CD14-positive monocyte (primary cell): ENCODE results near the gene CYTH3. TPM values are rescaled to one million over a fixed set of nuclear protein-coding genes. Genes with fewer than 3 reads are reported as not detected.
"Not testable (repeated sequence)": the region's sequence is repeated elsewhere in the genome, so short reads cannot be mapped to it uniquely, and the experiment has no call there.

ENCODE experiments used
- DNase-seq, 3 donors: peaks; one replicate each; pipeline ENCODE4 v3.0.0-alpha.2; 2011 to 2022
- H2AFZ ChIP-seq: 2 replicates; pipeline ENCODE4 v1.6.0; 2012; ENCODE audit warnings: mild to moderate bottlenecking, low read depth, low read length, inconsistent platforms; ENCODE audit not compliant: insufficient read depth, poor library complexity, severe bottlenecking
- H3K27ac ChIP-seq, 2 donors: 1 replicate in 1 of 2; 2 replicates in 1 of 2; pipeline ENCODE4 v1.5.1; 2012 to 2013; ENCODE audit warnings: low read length in 2 of 2, control low read depth in 1 of 2, inconsistent platforms in 1 of 2, low read depth in 1 of 2, mild to moderate bottlenecking in 1 of 2
- H3K27me3 ChIP-seq, 2 donors: one replicate each; pipeline versions ENCODE4 v1.6.0 to v1.6.1; 2011 to 2013; ENCODE audit warnings: low read length in 2 of 2; ENCODE audit not compliant: control insufficient read depth in 2 of 2, insufficient read depth in 2 of 2
- H3K36me3 ChIP-seq, 2 donors: replicated peaks in 1 of 2; 1 replicate in 1 of 2; 2 replicates in 1 of 2; pipeline versions ENCODE4 v1.5.1 to v1.6.1; 2012 to 2013; ENCODE audit warnings: low read length in 2 of 2, control low read depth in 1 of 2, inconsistent platforms in 1 of 2, mild to moderate bottlenecking in 1 of 2; ENCODE audit not compliant: insufficient read depth in 2 of 2, control insufficient read depth in 1 of 2
- H3K4me1 ChIP-seq, 2 donors: 1 replicate in 1 of 2; 2 replicates in 1 of 2; pipeline versions ENCODE4 v1.5.1 to v1.6.1; 2012 to 2013; ENCODE audit warnings: low read length in 2 of 2, control low read depth in 1 of 2, inconsistent platforms in 1 of 2, mild to moderate bottlenecking in 1 of 2, moderate library complexity in 1 of 2; ENCODE audit not compliant: insufficient read depth in 2 of 2, control insufficient read depth in 1 of 2
- H3K4me2 ChIP-seq: replicated peaks from 2 replicates; pipeline ENCODE3; 2012; ENCODE audit warnings: low read length, moderate library complexity, mild to moderate bottlenecking; ENCODE audit not compliant: poor library complexity, severe bottlenecking; ENCODE audit errors: extremely low read depth
- H3K4me3 ChIP-seq, 3 experiments: fragments of 200-600 bp in 1 of 3; sonication (generic) in 1 of 3; replicated peaks in 1 of 3; 1 replicate in 2 of 3; 2 replicates in 1 of 3; pipeline ENCODE4 v1.5.1; 2011 to 2013; ENCODE audit warnings: low read length in 3 of 3, mild to moderate bottlenecking in 3 of 3, control low read depth in 2 of 3, low read depth in 2 of 3, inconsistent platforms in 1 of 3, moderate library complexity in 1 of 3
- H3K79me2 ChIP-seq: 2 replicates; pipeline ENCODE4 v1.6.0; 2012; ENCODE audit warnings: mild to moderate bottlenecking, control low read depth, inconsistent platforms, low read length, moderate library complexity; ENCODE audit not compliant: insufficient read depth
- H3K9ac ChIP-seq: 2 replicates; pipeline ENCODE4 v1.6.0; 2017; ENCODE audit warnings: low read length, mild to moderate bottlenecking; ENCODE audit not compliant: insufficient read depth, poor library complexity, severe bottlenecking
- H3K9me3 ChIP-seq, 2 donors: replicated peaks in 1 of 2; 1 replicate in 1 of 2; 2 replicates in 1 of 2; pipeline versions ENCODE4 v1.5.1 to v1.6.1; 2012 to 2013; ENCODE audit warnings: low read length in 2 of 2, control low read depth in 1 of 2; ENCODE audit not compliant: control insufficient read depth in 1 of 2, insufficient read depth in 1 of 2
- H4K20me1 ChIP-seq: 2 replicates; pipeline ENCODE4 v1.6.0; 2012; ENCODE audit warnings: mild to moderate bottlenecking, low read length, control low read depth, moderate library complexity; ENCODE audit not compliant: insufficient read depth
- H3K27ac Mint-ChIP-seq, 7 donors: one replicate each; pipeline ENCODE4 v1.8.0; 2020; ENCODE audit warnings: mild to moderate bottlenecking in 7 of 7, mixed read lengths in 7 of 7, moderate library complexity in 6 of 7, inconsistent platforms in 2 of 7
- H3K27me3 Mint-ChIP-seq, 3 donors: one replicate each; pipeline ENCODE4 v1.8.0; 2021 to 2022; ENCODE audit warnings: low read depth in 3 of 3, mild to moderate bottlenecking in 3 of 3, mixed read lengths in 3 of 3, moderate library complexity in 3 of 3, inconsistent platforms in 1 of 3
- H3K36me3 Mint-ChIP-seq, 2 donors: one replicate each; pipeline ENCODE4 v1.8.0; 2020; ENCODE audit warnings: mixed read lengths in 2 of 2, inconsistent platforms in 1 of 2, mild to moderate bottlenecking in 1 of 2
- H3K4me1 Mint-ChIP-seq: one replicate; pipeline ENCODE4 v1.8.0; 2020; ENCODE audit warnings: mild to moderate bottlenecking, mixed read lengths
- H3K4me3 Mint-ChIP-seq, 2 donors: one replicate each; pipeline ENCODE4 v1.8.0; 2020; ENCODE audit warnings: mild to moderate bottlenecking in 2 of 2, mixed read lengths in 2 of 2, moderate library complexity in 1 of 2
- H3K9me3 Mint-ChIP-seq, 7 donors: one replicate each; pipeline ENCODE4 v1.8.0; 2020 to 2022; ENCODE audit warnings: mixed read lengths in 7 of 7, mild to moderate bottlenecking in 6 of 7, moderate library complexity in 6 of 7, inconsistent platforms in 2 of 7
- WGBS: methylation state at CpG from one replicate; pipeline ENCODE4 v1.1.5; 2013; ENCODE audit warnings: missing lambda C conversion rate; ENCODE audit not compliant: insufficient coverage; 5-methylcytosine and 5-hydroxymethylcytosine counted together
- intact Hi-C, 2 donors: fragments of 100-400 bp; cut with micrococcal nuclease; formaldehyde crosslinking; loops; one replicate each; pipeline versions ENCODE4 v1.15.0 to v1.15.1; 2023
- polyA plus RNA-seq, 3 donors: library from polyadenylated mRNA; depleted of rRNA in 1 of 3; unstranded in 2 of 3; stranded (reverse) in 1 of 3; fragments of 300-500 nt in 2 of 3; fragments of >200 nt in 1 of 3; fragmentation: Illumina TruSeq in 2 of 3; gene quantifications; 1 replicate in 2 of 3; 2 replicates in 1 of 3; pipeline ENCODE4 v1.2.3, GENCODE V29; 2012 to 2021
- TF ChIP-seq, protein P1 (sequence below): fragments of 200-600 bp; IDR thresholded peaks from one replicate; pipeline ENCODE4 v1.8.0; 2022; ENCODE audit warnings: antibody characterized with exemption, mild to moderate bottlenecking

The CYTH3 gene
- polyA plus RNA-seq, 3 donors, result 1.3 to 8.5 (median 1.4) TPM

DNA sequence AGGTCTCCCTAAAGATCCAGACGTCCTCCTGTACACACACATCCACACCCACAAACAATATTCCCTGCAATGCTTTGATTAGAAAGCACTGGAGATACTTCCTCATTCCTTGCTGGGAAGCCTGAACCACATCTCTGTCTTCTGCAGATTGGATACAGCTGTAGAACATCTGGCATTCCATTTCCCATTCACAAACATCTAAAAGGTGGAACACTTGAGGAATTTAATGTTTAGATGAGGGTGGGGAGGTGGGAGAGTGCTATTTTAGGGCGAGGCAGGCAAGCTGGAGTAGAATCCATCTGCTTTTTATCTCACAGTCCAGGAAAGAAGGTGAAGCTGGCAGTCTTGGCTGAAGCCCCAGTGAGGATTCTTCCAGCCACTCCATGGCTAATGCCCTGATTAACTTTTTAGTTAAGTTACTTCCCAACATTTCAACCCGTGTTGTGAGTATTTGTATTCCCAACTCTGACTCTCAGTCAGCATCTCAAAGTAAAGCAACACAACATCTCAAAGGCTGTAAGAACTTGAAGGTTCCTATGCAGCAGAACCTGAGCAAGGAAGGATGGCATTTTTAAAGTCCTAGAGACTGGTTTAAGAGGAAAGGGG lies 46.1 kb downstream of the CYTH3 start:
- Mint-ChIP-seq H3K4me3 (no peak overlapping the region), H3K4me1 (peaks cover 39% of the 10 kb centered on the region), H3K27me3 (peaks cover 5 to 12% (median 12%) of the 10 kb centered on the region in 3 donors), H3K27ac (no peak overlapping the region), H3K9me3 (peaks cover 0 to 3% (median 0%) of the 10 kb centered on the region in 7 donors), H3K36me3 (peaks cover 2 to 3% of the 10 kb centered on the region in 2 donors)
- peak in 1 of 3 donors; percentile 14 for DNase-seq
- Histone ChIP-seq H3K27me3 (no peaks in the 10 kb centered on the region), H3K79me2 (no peaks in the 10 kb centered on the region), H3K27ac (no peak overlapping the region), H3K9ac (no peak overlapping the region), H3K9me3 (no peaks in the 10 kb centered on the region), H3K4me2 (no peak overlapping the region), H2AFZ (no peak overlapping the region), H3K4me3 (no peak overlapping the region), H4K20me1 (peaks cover 4% of the 10 kb centered on the region), H3K4me1 (peaks cover 30 to 37% of the 10 kb centered on the region in 2 donors), H3K36me3 (no peaks in the 10 kb centered on the region)
- 11% methylated on average over 1 of the region's 3 CpGs for WGBS
- intact Hi-C loops, result no loop called here
- TF ChIP-seq, protein P1, sequence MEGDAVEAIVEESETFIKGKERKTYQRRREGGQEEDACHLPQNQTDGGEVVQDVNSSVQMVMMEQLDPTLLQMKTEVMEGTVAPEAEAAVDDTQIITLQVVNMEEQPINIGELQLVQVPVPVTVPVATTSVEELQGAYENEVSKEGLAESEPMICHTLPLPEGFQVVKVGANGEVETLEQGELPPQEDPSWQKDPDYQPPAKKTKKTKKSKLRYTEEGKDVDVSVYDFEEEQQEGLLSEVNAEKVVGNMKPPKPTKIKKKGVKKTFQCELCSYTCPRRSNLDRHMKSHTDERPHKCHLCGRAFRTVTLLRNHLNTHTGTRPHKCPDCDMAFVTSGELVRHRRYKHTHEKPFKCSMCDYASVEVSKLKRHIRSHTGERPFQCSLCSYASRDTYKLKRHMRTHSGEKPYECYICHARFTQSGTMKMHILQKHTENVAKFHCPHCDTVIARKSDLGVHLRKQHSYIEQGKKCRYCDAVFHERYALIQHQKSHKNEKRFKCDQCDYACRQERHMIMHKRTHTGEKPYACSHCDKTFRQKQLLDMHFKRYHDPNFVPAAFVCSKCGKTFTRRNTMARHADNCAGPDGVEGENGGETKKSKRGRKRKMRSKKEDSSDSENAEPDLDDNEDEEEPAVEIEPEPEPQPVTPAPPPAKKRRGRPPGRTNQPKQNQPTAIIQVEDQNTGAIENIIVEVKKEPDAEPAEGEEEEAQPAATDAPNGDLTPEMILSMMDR, result no peak

DNA sequence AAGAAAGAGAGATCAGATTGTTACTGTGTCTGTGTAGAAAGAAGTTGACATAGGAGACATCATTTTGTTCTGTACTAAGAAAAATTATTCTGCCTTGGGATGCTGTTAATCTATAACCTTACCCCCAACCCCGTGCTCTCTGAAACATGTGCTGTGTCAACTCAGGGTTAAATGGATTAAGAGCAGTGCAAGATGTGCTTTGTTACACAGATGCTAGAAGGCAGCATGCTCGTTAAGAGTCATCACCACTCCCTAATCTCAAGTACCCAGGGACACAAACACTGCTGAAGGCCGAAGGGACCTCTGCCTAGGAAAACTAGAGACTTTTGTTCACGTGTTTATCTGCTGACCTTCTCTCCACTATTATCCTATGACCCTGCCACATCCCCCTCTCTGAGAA lies 49.0 kb downstream of the CYTH3 start:
- H3K9me3 Mint-ChIP-seq, H3K4me3 ChIP-seq, H3K4me2 ChIP-seq, intact Hi-C loops, DNase-seq, H3K36me3 ChIP-seq, H3K27me3 ChIP-seq, H3K9ac ChIP-seq, H3K9me3 ChIP-seq, H3K27me3 Mint-ChIP-seq, H3K36me3 Mint-ChIP-seq, H3K79me2 ChIP-seq, H4K20me1 ChIP-seq, H3K27ac ChIP-seq, H3K4me3 Mint-ChIP-seq, H2AFZ ChIP-seq: not testable (repeated sequence)
- Mint-ChIP-seq H3K4me1 (peaks cover 41% of the 10 kb centered on the region), H3K27ac (peak overlapping the region in 3 of 7 donors; percentile 65 to 80 (median 74))
- 89% methylated on average over 1 of the region's 4 CpGs for WGBS
- H3K4me1 ChIP-seq, result peaks cover 39 to 45% of the 10 kb centered on the region in 2 donors

DNA sequence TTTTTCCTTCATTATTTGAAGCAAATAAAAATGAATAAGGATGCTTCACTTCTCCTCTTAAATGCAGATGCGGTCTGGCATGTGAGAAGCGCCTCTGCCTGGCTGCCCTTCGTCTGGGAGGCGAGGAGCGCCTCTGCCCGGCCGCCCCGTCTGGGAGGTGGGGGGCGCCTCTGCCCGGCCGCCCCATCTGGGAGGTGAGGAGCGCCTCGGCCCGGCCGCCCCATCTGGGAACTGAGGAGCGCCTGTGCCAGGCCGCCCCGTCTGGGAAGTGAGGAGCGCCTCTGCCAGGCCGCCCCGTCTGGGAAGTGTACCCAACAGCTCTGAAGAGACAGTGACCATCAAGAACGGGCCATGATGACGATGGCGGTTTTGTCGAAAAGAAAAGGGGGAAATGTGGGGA lies 49.4 kb downstream of the CYTH3 start:
- H3K36me3 Mint-ChIP-seq, H3K27me3 ChIP-seq, H3K79me2 ChIP-seq, H3K4me2 ChIP-seq, DNase-seq, H3K9me3 Mint-ChIP-seq, H3K27ac ChIP-seq, H3K4me3 ChIP-seq, H3K27me3 Mint-ChIP-seq, H3K9me3 ChIP-seq, H3K4me3 Mint-ChIP-seq, H3K36me3 ChIP-seq, intact Hi-C loops, H4K20me1 ChIP-seq, H2AFZ ChIP-seq, H3K9ac ChIP-seq: not testable (repeated sequence)
- H3K4me1 ChIP-seq, result peaks cover 40 to 45% of the 10 kb centered on the region in 2 donors
- WGBS, result 98% methylated on average over 15 of the region's 25 CpGs
- peaks cover 41% of the 10 kb centered on the region for H3K4me1 Mint-ChIP-seq
- peak overlapping the region in 3 of 7 donors; percentile 65 to 80 (median 74) for H3K27ac Mint-ChIP-seq
